A549 treated with GW870086 at 1 μM for 4 hours (cell line): ENCODE measurements around the gene SELPLG. TPM values are rescaled to one million over a fixed set of nuclear protein-coding genes. Genes with fewer than 3 reads are reported as not detected.

Experiments
- total RNA-seq: library from RNA; stranded (reverse); fragments of 200-300 nt; extraction: Qiagen RNA extraction; gene quantifications from 5 replicates; pipeline ENCODE4 v1.2.3, GENCODE V29; 2022; ENCODE audit warnings: low read depth

The SELPLG gene, protein sequence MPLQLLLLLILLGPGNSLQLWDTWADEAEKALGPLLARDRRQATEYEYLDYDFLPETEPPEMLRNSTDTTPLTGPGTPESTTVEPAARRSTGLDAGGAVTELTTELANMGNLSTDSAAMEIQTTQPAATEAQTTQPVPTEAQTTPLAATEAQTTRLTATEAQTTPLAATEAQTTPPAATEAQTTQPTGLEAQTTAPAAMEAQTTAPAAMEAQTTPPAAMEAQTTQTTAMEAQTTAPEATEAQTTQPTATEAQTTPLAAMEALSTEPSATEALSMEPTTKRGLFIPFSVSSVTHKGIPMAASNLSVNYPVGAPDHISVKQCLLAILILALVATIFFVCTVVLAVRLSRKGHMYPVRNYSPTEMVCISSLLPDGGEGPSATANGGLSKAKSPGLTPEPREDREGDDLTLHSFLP
- 0.63 to 1.1 TPM (median 1.1 TPM) in 5 replicates for total RNA-seq

DNA sequence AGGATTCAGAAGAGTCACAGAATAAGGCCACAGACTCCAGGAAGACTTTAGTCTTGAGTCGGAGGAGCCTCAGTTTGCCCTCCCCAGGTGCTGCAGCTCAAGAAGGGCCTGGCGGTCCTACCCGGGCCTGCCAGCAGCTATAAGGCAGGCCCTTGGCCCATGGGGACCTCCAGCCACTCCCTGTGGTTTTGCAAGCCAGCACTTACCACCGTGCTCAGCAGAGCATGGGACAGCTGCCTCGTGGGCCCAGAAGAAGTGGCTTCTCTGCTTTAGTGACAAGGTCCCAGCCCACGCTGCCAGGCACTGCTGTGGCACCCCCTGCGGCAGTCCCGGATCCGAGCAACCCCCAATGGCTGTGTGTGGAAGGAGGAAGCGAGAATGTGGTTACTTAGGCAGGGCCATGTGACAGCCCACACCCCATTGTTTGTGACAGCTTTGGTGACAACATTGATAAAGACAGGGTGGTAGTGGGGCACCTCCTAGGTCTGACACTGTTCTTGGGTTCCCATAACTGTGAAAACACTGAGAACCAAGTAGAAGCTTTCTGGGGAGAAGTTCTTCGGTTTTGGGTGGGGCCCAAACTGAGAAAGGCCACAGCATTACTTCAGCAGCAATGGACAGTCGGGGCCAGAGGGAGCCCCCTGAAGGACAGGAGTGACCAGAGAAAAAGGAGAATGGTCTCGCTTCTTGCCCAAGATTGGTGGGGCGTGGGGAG lies at the start of gene SELPLG:
Gene SELPLG, minus strand, starts transcription at position 361 of the 715 bp plus-strand sequence. CDS start 9,587 bp downstream, outside the sequence.

DNA sequence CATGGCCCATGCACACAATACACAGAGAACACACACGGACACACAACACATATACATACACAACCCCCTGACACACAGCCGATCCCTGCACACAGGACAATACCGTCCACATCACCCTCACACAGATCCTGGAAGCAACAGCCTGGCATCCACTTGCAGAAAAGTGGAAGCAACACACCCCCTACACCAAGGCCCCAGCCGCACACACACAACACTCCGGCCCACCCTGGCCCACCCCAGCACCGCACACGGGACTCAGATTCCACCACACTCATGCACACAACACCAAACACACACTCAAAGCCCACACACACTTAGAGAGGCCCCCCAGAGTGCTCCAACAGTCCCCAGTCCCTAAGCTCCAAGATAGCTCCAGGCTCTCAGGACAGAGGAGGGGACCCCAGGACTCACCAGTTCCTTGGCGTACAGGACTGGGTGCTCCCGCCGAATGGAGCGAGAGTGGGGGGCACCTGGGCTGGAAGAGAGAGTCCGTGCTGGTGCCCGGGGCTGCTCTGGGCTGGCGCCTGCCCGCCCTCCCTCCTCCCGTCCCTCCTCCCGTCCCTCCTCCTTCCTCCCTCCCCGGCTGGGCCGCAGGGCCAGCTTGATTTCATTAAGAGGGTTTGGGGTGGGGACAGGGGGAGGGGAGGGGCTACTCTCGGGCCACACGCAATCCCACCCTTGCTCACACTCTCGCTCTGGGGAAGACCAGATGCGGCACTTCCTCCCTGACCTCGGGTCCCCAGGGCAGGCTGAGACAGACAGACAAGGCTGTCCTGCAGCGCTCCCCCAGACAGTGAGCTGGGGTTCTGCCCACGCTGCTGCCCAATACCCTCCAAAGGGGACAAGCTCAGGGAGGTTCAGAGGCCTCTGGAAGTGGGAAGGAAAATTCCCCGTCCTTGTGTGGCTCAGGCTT lies 35.9 kb downstream of the SELPLG start, which contains the start of gene TMEM119:
Gene TMEM119, minus strand, starts transcription at position 526 of the 913 bp plus-strand sequence. CDS start 5,701 bp downstream, outside the sequence.

Other genes starting within 250 kb of the SELPLG start
- gene FICD, start 118.6 kb downstream of the SELPLG start, total RNA-seq: 2.8 to 3.4 TPM (median 3.1 TPM) in 5 replicates
- gene SART3, start 72.7 kb downstream of the SELPLG start, total RNA-seq: 36.2 to 43.5 TPM (median 40.9 TPM) in 5 replicates
- 89.2 to 99.6 TPM (median 94.8 TPM) in 5 replicates for gene ISCU, start 71.3 kb downstream of the SELPLG start, total RNA-seq
- 0.05 to 0.16 TPM (median 0.15 TPM) in 3 of 5 replicates, not detected in the others for gene TMEM119, start 35.8 kb downstream of the SELPLG start, total RNA-seq
- 149 to 199 TPM (median 186 TPM) in 5 replicates for gene CORO1C, start 97.6 kb upstream of the SELPLG start, total RNA-seq
- 15.1 to 26.1 TPM (median 23.7 TPM) in 5 replicates for gene SSH1, start 223.7 kb upstream of the SELPLG start, total RNA-seq
- gene DAO, start 246.2 kb upstream of the SELPLG start, total RNA-seq: not detected in 5 replicates